ENCODE data around the gene COLEC12.

- TF ChIP-seq CTCF (IDR thresholded peaks at IDR 0.05; ENCODE audit: insufficient read depth, low read depth, low read length): no peak
- TF ChIP-seq EZH2 (IDR thresholded peaks at IDR 0.05; ENCODE audit: insufficient read depth, low read length): no peak
Observed at GRCh38 chr18:406677-407076, 93.8 kb downstream of the COLEC12 start.
